Measurements from ENCODE around the gene UBE2C.

DNA sequence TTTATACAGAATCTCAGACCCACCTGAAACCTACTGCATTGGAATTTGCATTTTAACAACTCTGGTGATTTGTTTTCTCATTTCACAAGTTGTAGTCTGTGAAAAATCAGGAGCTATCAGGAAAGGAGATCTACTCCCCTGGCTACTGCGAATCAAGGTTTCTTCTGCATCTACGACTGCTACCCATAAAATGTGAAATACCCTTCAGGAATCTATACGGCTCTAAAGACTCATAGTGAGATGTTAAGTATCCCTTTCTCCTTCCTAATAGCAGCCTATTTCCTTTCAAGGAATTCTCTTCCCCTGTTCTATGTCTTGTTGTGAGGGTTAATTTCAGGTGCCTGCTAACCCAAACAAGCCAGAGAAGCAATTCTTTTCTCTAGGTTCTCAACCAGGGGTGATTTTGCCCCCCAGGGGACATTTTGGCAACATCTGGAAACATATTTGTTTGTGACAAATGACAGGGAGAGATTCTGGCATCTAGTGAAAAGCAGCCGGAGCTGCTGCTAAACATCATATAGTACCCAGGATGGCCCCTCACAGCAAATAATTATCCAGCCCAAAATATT is 47.1 kb upstream of the UBE2C start:
- TF ChIP-seq, protein P1, sequence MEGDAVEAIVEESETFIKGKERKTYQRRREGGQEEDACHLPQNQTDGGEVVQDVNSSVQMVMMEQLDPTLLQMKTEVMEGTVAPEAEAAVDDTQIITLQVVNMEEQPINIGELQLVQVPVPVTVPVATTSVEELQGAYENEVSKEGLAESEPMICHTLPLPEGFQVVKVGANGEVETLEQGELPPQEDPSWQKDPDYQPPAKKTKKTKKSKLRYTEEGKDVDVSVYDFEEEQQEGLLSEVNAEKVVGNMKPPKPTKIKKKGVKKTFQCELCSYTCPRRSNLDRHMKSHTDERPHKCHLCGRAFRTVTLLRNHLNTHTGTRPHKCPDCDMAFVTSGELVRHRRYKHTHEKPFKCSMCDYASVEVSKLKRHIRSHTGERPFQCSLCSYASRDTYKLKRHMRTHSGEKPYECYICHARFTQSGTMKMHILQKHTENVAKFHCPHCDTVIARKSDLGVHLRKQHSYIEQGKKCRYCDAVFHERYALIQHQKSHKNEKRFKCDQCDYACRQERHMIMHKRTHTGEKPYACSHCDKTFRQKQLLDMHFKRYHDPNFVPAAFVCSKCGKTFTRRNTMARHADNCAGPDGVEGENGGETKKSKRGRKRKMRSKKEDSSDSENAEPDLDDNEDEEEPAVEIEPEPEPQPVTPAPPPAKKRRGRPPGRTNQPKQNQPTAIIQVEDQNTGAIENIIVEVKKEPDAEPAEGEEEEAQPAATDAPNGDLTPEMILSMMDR (IDR thresholded peaks at IDR 0.05; ENCODE audit: insufficient read depth, low read length) = no peak
- TF ChIP-seq, protein P2, sequence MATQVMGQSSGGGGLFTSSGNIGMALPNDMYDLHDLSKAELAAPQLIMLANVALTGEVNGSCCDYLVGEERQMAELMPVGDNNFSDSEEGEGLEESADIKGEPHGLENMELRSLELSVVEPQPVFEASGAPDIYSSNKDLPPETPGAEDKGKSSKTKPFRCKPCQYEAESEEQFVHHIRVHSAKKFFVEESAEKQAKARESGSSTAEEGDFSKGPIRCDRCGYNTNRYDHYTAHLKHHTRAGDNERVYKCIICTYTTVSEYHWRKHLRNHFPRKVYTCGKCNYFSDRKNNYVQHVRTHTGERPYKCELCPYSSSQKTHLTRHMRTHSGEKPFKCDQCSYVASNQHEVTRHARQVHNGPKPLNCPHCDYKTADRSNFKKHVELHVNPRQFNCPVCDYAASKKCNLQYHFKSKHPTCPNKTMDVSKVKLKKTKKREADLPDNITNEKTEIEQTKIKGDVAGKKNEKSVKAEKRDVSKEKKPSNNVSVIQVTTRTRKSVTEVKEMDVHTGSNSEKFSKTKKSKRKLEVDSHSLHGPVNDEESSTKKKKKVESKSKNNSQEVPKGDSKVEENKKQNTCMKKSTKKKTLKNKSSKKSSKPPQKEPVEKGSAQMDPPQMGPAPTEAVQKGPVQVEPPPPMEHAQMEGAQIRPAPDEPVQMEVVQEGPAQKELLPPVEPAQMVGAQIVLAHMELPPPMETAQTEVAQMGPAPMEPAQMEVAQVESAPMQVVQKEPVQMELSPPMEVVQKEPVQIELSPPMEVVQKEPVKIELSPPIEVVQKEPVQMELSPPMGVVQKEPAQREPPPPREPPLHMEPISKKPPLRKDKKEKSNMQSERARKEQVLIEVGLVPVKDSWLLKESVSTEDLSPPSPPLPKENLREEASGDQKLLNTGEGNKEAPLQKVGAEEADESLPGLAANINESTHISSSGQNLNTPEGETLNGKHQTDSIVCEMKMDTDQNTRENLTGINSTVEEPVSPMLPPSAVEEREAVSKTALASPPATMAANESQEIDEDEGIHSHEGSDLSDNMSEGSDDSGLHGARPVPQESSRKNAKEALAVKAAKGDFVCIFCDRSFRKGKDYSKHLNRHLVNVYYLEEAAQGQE (IDR thresholded peaks at IDR 0.05; ENCODE audit: insufficient replicate concordance, low read depth) = no peak
- no peak for TF ChIP-seq GABPA (IDR thresholded peaks at IDR 0.05; ENCODE audit: low read depth)
- no peak for TF ChIP-seq POLR2AphosphoS5 (IDR thresholded peaks at IDR 0.05; ENCODE audit: low read depth)
- no peak for TF ChIP-seq SPI1 (IDR thresholded peaks at IDR 0.05; ENCODE audit: borderline replicate concordance, low read depth)

All from HL-60 (cell line).